Measurements from ENCODE around the gene DSCAML1.

DNA sequence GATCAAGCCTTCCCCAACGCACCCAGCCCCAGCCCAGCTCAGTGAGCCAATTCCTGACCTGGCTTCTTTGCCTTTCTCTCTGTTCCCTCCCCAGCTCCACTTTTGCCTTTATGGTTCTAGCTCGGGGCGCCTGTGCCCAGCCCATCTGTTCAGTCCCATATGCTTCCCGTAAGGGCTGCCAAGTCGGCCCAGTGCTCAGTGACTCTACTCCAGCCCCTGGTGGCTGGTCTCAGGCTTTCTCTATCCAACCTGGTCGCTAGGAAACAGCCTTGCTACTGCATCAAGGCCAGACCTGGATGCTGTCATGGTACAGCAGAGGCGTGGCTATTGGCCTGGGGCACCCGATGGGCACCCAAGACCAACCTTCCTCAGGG is 178.0 kb downstream of the DSCAML1 start:
- TF ChIP-seq, protein P1, sequence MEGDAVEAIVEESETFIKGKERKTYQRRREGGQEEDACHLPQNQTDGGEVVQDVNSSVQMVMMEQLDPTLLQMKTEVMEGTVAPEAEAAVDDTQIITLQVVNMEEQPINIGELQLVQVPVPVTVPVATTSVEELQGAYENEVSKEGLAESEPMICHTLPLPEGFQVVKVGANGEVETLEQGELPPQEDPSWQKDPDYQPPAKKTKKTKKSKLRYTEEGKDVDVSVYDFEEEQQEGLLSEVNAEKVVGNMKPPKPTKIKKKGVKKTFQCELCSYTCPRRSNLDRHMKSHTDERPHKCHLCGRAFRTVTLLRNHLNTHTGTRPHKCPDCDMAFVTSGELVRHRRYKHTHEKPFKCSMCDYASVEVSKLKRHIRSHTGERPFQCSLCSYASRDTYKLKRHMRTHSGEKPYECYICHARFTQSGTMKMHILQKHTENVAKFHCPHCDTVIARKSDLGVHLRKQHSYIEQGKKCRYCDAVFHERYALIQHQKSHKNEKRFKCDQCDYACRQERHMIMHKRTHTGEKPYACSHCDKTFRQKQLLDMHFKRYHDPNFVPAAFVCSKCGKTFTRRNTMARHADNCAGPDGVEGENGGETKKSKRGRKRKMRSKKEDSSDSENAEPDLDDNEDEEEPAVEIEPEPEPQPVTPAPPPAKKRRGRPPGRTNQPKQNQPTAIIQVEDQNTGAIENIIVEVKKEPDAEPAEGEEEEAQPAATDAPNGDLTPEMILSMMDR (IDR thresholded peaks at IDR 0.05): no peak
- no peak for TF ChIP-seq EP300 (IDR thresholded peaks at IDR 0.05; ENCODE audit: low read depth)
